Activated CD4-positive, alpha-beta T cell treated with anti-CD3 and anti-CD28 coated beads for 48 hours (primary cell): ENCODE data around the gene OR52K1.
"Not testable (repeated sequence)": the region's sequence is repeated elsewhere in the genome, so short reads cannot be mapped to it uniquely, and the experiment has no call there.

ENCODE experiments used
- DNase-seq: peaks from one replicate; pipeline ENCODE4 v3.0.0-alpha.2; 2020

The OR52K1 gene

DNA sequence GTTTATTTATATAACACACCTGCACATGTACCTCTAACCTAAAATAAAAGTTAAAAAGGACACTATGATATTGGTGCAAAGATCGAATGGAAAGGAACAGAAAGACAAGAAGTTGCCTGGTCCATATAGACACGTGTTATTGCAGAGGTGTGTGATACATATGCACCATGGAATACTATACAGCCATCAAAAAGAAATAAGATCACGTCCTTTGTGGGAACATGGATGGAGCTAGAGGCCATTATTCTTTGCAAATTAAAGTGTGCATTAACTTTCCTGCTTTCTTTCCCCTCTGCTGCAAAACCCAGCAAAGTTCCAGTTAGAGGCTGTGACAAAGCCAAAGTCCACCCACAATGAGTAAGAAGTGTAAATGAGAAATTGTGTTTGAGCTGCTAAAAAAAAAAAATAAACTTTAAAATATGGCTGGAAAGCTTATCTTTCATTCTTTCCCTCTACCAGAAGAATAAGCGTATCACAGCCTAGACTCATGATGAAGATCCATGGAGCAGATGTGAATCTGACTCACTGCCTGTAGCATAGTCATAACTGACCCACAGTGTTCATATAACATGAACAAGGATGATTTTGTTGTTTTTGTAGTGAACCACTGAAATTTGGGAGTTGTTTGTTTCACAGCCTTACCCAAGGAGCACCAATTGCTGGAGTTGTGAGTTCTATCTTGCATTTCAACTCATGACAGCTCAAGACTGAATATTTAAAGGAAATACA lies 9.6 kb downstream of the OR52K1 start:
- no peak for DNase-seq

DNA sequence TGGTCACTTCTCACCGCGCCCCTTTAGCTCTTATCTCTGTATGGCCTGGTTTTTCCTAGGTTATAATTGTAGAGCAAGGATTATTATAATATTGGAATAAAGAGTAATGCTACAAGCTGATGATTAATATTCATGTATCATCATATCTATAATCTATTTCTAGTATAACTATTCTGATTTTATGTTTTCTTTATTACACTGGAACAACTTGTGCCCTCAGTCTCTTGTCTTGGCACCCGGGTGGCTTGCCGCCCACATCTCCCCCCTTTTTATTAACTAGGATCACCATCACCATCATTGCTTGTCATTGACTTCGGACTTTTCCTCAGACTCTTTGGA lies 11.0 kb downstream of the OR52K1 start:
- no peak for DNase-seq

DNA sequence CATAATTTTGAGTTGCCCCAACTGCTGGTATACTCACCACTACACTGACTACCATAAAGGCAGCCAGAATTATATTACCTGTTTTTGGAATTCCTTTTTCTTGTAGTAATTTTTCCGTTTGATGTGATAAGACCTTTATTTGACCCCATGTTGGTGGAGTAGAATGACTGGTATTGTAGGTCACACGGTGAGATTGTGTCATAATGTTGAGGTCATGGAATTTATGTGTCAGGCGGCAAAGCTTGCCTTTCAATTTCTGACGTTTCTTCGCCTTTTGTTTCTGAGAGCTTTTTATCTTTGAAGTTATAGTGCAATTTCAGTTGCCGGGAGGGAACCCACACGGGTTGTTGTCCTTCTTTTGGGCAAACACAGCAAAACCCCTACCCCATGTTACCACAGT lies 13.0 kb downstream of the OR52K1 start:
- peak; percentile 41 for DNase-seq

DNA sequence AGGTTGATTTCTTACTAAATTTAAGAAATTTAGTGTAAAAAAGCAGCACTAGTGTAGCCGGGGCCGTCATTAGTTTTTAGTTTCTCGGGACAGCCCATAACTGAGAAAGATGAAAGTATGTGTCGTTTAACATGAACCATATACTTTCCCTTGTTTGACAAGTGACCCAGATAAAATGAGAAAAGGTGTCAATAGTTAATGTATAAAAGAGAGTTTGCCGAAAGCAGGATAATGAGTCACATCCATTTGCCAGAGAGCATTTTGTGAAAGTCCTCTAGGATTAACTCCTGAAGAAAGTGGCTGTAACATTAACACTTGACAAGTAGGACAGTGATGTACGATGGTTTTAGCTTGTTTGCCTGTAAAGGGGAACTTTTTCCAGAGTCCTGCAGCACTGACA lies 13.5 kb downstream of the OR52K1 start:
- DNase-seq, result no peak

DNA sequence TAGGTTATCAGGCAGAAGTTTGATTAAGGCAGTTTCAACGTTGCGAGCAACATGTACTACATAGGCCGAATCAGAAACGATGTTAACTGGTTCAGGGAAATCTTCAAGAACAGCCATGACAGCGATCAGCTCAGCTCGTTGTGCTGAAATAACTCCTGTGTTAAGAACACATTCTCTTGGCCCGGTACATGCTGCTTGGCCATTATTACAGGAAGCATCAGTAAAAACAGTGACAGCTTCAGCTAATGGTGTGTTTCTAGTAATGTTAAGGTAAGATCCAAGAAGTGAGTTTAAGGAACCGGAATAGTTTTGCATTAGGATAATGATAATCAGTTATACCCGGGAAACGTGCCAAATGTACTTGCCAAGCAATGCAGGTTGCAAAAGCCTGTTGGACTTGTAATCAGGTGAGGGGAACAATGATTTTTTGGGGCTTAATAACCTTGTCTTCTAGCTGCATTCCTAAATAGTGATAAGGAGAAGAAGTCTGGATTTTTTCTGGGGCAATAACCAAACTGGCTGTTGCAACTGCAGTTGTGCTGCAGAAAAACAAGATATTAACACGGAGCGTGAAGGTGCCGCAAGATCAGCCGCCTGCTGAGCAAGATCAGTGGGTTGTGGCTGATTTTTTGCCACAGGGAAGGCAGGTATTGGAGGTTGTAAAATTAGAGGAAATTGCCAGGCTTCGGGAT lies 14.3 kb downstream of the OR52K1 start:
- no peak for DNase-seq

DNA sequence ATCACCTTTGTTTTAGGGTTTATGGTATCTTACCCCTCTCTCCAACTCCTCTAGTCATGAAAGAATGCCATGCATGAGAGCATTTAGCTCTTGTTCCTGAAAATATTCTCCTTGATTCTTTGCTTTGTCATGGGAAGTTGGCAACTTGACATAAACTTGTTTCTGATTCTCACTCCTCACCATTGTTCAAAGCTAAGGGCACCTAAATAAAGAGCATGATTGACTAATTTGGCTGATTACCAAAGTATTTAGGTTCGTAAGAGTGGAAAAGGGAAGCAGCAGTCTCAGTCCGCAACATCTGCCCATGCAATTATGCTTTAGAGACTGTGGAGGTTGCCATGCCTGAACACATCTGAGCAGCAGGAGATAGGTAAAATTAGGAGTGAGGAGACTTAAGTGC lies 26.4 kb downstream of the OR52K1 start:
- DNase-seq, result no peak

DNA sequence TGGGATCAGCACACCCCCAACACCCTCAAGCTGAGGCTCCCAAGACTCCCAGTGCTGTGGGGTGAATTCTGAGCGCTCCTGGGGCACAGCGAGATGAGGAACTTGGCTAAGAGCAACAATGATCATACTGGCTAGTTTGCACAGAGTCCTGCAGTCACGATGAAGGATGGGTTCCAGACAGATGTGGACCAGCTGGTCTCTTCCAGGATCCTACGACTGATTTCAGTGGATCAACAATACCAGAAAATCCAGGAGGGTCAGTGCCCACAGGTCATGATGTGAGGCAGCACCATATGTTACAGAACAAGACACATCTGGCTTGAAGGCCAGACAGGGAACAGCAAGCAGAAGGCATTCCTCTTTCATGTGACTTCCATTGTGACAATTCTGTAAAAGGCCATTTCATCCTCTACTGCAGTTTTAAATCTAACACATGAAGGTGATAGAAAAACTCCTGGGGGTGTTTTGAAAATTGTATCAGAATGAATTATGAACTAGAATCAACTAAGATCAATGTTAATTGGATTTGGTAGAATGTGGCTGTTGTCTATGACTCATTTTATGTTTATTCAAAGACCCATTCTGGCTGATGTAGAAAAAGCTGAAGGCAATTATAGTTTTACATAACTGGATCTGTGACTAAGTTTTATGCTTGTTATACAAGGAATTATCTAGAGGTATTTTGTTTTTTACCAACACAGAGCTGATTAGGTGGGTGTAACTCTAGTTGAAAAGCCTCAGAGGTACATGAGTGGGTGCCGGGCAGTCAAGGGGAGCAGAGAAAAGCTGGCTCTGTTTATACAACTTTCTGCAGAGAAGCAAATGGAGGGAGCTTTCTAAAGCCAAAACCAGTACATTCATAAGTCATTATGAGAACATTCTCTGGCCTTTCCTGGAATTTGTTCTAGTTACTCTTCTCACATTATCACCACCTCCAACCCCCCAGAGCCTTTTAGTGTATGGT lies 29.1 kb downstream of the OR52K1 start:
- DNase-seq, result no peak

DNA sequence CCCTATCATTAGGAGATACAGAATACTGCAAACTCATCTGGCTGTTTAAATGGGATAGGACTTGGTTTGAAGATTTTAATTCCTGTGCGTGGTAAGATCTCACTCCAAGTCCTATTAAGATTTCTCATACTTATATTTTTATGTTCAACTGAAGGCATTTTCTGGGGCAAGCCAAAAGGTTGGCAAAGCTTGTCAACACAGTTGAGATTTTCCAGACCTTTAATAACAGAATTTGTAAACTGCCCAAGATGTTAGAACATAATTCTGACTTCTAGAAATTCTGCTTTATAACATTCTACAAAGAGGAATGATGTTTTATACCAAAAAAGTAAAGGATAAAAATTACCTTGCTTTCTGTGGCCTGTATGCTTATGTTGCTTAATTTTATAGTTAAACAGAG lies 31.8 kb downstream of the OR52K1 start:
- no peak for DNase-seq

DNA sequence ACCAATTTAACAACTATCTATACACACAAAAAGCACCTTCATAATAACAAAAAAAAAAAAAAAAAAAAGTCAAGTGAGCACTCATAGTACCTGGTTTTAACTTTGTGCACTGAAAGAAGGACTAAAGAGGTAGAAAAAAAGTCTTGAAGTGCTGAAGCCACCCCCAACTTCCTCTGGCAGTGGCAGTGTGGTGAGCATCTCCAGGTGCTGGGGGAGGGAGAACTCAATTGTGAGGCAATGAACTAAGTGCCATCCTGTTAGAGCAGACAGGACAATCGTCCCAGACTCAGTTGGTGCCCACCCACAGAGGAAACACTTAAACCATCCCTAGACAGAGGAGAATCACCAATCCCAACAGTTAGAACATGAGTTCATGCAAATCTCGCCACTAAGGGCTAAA lies 39.9 kb downstream of the OR52K1 start:
- DNase-seq, result no peak

DNA sequence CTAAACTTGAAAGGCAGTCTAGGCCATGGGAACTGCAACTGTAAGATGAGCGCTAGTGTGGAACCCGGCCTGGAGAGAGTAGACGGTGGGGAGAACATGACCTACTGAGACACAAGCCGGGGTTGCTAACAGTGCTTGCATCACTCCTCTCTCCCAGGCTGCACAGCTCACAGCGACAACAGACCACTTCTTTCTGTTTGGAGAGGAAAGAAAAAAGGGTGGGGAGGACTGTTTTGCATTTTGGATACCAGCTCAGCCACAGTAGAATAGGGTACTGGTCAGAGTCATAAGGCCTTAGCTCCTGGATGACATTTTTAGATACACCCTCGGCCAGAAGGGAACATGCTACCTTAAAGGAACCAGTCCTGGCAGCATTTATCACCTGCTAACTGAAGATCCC lies 40.3 kb downstream of the OR52K1 start:
- no peak for DNase-seq

DNA sequence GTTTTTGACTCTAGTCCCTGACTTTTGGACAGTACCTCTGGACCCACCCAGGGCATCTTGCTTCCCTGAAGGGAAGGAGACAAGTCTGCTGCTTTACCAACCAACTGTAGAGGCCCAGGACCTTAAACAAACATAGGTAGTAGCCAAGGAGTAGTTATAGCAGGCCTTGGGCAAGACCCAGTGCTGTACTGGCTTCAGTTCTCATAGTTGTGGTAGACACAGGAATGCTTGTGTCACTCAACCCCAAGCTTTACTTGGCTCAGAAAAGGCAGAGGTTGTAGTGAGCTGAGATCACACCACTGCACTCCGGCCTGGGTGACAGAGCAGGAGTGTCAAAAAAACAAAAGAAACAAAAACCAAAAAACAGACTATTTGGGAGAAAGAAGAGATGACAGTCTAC lies 41.2 kb downstream of the OR52K1 start:
- no peak for DNase-seq

DNA sequence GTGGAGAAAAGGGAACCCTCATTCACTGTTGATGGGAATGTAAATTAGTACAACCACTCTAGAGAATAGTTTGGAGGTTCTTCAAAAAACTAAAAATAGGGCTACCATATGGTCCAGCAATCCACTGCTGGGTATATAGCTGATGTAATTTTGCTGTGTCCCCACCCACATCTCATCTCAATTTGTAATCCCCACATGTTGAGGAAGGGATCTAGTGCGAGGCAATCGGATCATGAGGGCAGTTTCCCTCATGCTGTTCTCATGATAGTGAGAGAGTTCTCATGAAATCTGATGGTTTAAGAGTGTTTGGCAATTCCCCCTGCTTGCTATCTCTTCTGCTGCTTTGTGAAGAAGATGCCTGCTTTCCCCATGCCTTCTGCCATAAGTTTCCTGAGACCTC lies 45.5 kb downstream of the OR52K1 start:
- no peak for DNase-seq

DNA sequence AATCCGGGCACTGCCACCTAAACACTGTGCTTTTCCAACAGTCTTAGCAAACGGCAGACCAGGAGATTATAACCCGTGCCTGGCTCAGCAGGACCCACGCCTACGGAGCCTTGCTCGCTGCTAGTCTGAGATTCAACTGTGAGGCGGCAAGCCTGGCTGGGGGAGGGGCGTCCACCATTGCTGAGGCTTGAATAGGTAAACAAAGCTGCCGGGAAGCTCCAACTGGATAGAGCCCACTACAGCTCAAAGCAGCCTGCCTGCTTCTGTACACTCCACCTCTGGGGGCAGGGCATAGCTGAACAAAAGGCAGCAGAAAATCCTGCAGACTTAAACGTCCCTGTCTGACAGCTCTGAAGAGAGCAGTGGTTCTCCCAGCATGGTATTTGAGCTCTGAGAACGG lies 49.2 kb downstream of the OR52K1 start:
- DNase-seq, result not testable (repeated sequence)

DNA sequence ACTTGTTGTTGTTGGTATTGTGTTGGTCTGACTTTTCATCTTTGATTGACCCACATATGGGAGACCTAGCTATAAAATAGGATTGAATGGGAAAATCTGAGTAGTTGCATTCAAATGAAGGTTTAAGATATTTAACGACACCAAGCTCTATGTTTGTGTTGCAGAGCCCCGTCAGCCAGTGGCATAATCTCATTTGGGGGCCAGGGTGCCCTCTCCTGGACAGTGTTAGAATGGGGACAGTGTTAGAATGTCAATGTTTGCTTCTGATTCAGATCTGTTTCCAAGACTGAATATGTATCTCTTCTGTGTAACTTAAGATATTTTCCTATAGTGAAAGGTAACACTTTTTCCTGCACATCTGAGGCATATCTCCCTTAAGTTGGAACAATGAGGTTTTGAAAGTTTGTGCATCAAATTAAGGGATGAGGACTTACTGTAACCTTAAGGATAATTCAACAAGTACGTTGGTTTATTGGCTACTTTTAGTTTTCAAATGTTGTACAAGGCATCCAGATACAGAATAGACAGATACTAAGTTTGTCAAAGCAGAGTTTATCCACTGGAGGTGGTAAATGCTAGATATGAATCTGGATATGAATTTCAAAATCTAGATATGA lies 57.3 kb downstream of the OR52K1 start:
- DNase-seq, result peak; percentile 63

DNA sequence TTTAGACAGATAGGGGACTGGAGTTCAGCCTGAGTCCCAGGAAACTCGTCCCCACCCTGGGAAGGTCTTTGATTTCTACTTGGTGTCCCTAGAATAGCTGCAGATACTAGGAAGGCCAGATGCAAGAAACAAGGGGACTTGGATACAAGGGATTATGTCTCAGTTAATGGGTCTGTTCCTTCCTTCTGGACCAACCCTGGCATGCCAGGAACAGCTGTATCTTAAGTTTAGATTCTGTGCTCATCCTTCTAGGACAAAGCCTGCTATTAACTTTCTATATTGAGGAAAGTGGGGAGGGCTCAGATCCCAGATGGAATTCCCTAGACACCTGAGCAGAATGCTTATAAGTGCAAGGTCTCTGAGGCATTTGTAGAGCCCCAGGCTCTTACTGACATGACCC lies 58.6 kb downstream of the OR52K1 start:
- no peak for DNase-seq
